Right lobe of liver (tissue), 4 donors: ENCODE measurements around the gene SDC4.

ENCODE experiments used
- POLR2A ChIP-seq: fragments of 450-650 bp; IDR thresholded peaks from one replicate; pipeline ENCODE4 v1.6.1; 2017; ENCODE audit warnings: antibody characterized with exemption, mild to moderate bottlenecking
- TF ChIP-seq, protein P1 (sequence below), 4 donors: fragments of 200-600 bp in 3 of 4; fragments of 450-650 bp in 1 of 4; IDR thresholded peaks; one replicate each; pipeline versions ENCODE4 v1.5.1 to v1.8.0; 2016 to 2022; ENCODE audit warnings: antibody characterized with exemption in 4 of 4, mild to moderate bottlenecking in 2 of 4
- donor health status: DM: no; HTN: no; CAD: no.
- donor health status: DM: no; HTN: no; CAD: no.
- donor health status: DM: no; HTN: yes; CAD: no.

DNA sequence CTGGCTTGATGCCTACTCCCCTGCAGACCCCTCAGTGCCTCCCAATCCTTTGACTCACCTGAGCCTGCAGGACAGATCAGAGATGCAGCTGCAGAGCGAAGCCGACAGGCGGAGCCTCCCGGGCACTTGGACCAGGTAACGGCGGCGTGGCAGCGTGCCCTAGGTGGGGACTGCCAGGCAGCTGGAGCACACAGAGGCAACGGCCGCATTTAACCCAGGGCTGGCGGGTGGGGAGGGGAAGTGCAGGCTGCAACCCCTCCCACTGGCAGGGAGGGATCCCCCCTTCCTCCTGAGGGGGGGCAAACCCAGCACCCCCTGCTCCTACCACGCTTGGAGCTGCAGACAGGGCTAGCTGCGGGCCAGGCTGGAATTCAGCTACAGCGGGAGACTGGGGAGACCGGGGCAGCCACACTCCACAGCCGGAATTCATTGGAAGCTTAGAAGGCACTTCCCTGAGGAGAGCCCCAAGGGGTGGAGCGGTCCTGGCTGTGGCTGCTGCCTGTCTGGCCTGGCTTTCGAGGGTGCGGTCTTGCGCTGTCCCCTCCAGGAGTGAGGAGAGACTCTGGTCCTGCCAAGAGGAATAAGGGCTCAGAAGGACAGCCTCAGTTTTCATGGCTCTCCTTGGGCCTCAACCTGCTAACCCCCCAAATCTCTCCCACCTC is 40.0 kb downstream of the SDC4 start, which contains the start of gene MATN4:
- TF ChIP-seq, protein P1, sequence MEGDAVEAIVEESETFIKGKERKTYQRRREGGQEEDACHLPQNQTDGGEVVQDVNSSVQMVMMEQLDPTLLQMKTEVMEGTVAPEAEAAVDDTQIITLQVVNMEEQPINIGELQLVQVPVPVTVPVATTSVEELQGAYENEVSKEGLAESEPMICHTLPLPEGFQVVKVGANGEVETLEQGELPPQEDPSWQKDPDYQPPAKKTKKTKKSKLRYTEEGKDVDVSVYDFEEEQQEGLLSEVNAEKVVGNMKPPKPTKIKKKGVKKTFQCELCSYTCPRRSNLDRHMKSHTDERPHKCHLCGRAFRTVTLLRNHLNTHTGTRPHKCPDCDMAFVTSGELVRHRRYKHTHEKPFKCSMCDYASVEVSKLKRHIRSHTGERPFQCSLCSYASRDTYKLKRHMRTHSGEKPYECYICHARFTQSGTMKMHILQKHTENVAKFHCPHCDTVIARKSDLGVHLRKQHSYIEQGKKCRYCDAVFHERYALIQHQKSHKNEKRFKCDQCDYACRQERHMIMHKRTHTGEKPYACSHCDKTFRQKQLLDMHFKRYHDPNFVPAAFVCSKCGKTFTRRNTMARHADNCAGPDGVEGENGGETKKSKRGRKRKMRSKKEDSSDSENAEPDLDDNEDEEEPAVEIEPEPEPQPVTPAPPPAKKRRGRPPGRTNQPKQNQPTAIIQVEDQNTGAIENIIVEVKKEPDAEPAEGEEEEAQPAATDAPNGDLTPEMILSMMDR (IDR thresholded peaks at IDR 0.05): peak in 2 of 4 donors; percentile 15 to 27
- no peak for TF ChIP-seq POLR2A
